ENCODE results near the gene LCA5L.

DNA sequence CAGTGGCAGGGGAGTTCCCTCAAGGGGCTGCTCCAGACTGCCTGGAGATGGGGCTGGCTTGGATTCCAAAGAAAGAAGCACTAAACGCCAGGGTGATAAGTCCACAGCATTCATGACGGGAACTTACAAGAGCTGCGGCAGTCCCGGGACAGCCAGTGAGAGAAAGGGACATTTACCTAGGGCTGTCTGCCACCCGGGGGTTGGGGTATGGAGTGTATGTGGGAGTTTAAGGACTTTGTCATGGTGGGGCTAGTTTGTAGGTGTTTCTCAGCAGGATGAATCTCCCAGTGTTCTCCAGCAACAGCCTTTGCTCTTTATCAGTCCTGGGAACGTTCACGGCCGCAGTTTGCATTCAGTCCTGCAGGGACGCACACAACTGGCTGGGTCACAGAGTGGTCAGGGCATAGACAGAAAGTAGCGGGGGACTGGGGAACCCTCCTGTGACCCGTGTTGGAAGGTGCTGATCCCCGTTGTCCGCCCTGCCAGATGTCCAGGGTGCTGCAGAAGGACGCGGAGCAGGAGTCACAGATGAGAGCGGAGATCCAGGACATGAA lies 55.3 kb downstream of the LCA5L start:
- TF ChIP-seq, protein P1, sequence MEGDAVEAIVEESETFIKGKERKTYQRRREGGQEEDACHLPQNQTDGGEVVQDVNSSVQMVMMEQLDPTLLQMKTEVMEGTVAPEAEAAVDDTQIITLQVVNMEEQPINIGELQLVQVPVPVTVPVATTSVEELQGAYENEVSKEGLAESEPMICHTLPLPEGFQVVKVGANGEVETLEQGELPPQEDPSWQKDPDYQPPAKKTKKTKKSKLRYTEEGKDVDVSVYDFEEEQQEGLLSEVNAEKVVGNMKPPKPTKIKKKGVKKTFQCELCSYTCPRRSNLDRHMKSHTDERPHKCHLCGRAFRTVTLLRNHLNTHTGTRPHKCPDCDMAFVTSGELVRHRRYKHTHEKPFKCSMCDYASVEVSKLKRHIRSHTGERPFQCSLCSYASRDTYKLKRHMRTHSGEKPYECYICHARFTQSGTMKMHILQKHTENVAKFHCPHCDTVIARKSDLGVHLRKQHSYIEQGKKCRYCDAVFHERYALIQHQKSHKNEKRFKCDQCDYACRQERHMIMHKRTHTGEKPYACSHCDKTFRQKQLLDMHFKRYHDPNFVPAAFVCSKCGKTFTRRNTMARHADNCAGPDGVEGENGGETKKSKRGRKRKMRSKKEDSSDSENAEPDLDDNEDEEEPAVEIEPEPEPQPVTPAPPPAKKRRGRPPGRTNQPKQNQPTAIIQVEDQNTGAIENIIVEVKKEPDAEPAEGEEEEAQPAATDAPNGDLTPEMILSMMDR (conservative IDR thresholded peaks at IDR 0.05; ENCODE audit: low read length), result no peak
- no peak for TF ChIP-seq EZH2phosphoT487 (IDR thresholded peaks at IDR 0.05; ENCODE audit: borderline replicate concordance, low read depth, low read length)

Measured in OCI-LY7 (cell line).